HepG2 (cell line): Measurements from ENCODE around the gene PSKH1. TPM values are rescaled to one million over a fixed set of nuclear protein-coding genes. Genes with fewer than 3 reads are reported as not detected.
A peak's percentile ranks its signal among the peaks of the same experiment; 100 is the strongest.

Experiments used
- BHLHE40 ChIP-seq: IDR thresholded peaks from 2 replicates; pipeline ENCODE4 v1.6.1; 2011; ENCODE audit warnings: low read length, improper control_type of control experiment
- EHMT2 ChIP-seq: fragments of 200-600 bp; sonication (generic); IDR thresholded peaks from 2 replicates; pipeline ENCODE4 v1.7.0; 2017; ENCODE audit warnings: antibody characterized with exemption, low read depth, low read length, borderline replicate concordance
- FOXK2 ChIP-seq: fragments of 450-650 bp; IDR thresholded peaks from 2 replicates; pipeline ENCODE4 v1.6.1; 2016
- IRX3 ChIP-seq: sonication (generic); formaldehyde crosslinking; IDR thresholded peaks from 2 replicates; pipeline ENCODE4 v1.8.1; 2023; ENCODE audit warnings: mild to moderate bottlenecking, low read depth, missing genetic modification reagents, borderline replicate concordance
- KDM3A ChIP-seq: IDR thresholded peaks from 2 replicates; pipeline ENCODE4 v1.6.1; 2018; ENCODE audit warnings: low read depth, missing compliant biosample characterization
- KLF16 ChIP-seq, 2 experiments: sonication (generic) in 1 of 2; formaldehyde crosslinking in 1 of 2; IDR thresholded peaks; 2 replicates each; pipeline versions ENCODE4 v1.6.1 to v1.8.0; 2016 to 2023; ENCODE audit warnings: missing genetic modification reagents in 2 of 2, missing compliant biosample characterization in 1 of 2
- MED1 ChIP-seq: sonication (generic); formaldehyde crosslinking; IDR thresholded peaks from 2 replicates; pipeline ENCODE4 v1.4.0; 2020; ENCODE audit warnings: missing genetic modification reagents
- NCOR1 ChIP-seq: fragments of 200-600 bp; sonication (generic); IDR thresholded peaks from 2 replicates; pipeline ENCODE4 v1.7.0; 2017; ENCODE audit warnings: antibody characterized with exemption, low read length, borderline replicate concordance
- PRPF4 ChIP-seq: fragments of 200-400 bp; formaldehyde crosslinking; IDR thresholded peaks from 2 replicates; pipeline ENCODE4 v1.6.1; 2016; ENCODE audit warnings: low read length, low read depth; ENCODE audit not compliant: poor library complexity, severe bottlenecking
- RORA ChIP-seq: sonication (generic); formaldehyde crosslinking; IDR thresholded peaks from 2 replicates; pipeline ENCODE4 v1.5.0; 2020; ENCODE audit warnings: mild to moderate bottlenecking, missing genetic modification reagents, moderate library complexity
- SNAPC2 ChIP-seq: sonication (generic); formaldehyde crosslinking; IDR thresholded peaks from 2 replicates; pipeline ENCODE4 v1.8.1; 2022; ENCODE audit warnings: mild to moderate bottlenecking, missing genetic modification reagents
- SP140L ChIP-seq: sonication (generic); formaldehyde crosslinking; IDR thresholded peaks from 2 replicates; pipeline ENCODE4 v1.4.0; 2020; ENCODE audit warnings: missing genetic modification reagents, borderline replicate concordance
- ZFP36 ChIP-seq: fragments of 150-350 bp; IDR thresholded peaks from 2 replicates; pipeline ENCODE4 v1.6.1; 2018; ENCODE audit warnings: borderline replicate concordance, low read length, low read depth; ENCODE audit not compliant: partially characterized antibody
- ZNF468 ChIP-seq: sonication (generic); formaldehyde crosslinking; IDR thresholded peaks from 2 replicates; pipeline ENCODE4 v1.8.0; 2022; ENCODE audit warnings: mild to moderate bottlenecking, moderate library complexity, missing genetic modification reagents
- ZNF713 ChIP-seq: sonication (generic); formaldehyde crosslinking; IDR thresholded peaks from 2 replicates; pipeline ENCODE4 v1.4.0; 2020; ENCODE audit warnings: mild to moderate bottlenecking, missing genetic modification reagents
- ZNF879 ChIP-seq: sonication (generic); formaldehyde crosslinking; IDR thresholded peaks from 2 replicates; pipeline ENCODE4 v1.8.1; 2023; ENCODE audit warnings: missing genetic modification reagents
- ZSCAN21 ChIP-seq: sonication (generic); formaldehyde crosslinking; IDR thresholded peaks from 2 replicates; pipeline ENCODE4 v1.8.0; 2022; ENCODE audit warnings: mild to moderate bottlenecking, missing genetic modification reagents, moderate library complexity, borderline replicate concordance
- polyA plus RNA-seq, 8 experiments: library from polyadenylated mRNA; depleted of rRNA in 3 of 8; stranded (reverse) in 7 of 8; unstranded in 1 of 8; fragments of >200 nt; fragmentation: Illumina TruSeq in 4 of 8; extraction: Trizol in 4 of 8; gene quantifications; 2 replicates each; pipeline versions ENCODE4 v1.2.1 to v1.2.3, GENCODE V29; 2011 to 2016; ENCODE audit warnings: low read depth in 4 of 8, missing spikeins in 1 of 8, mixed read lengths in 1 of 8; ENCODE audit not compliant: insufficient read depth in 1 of 8
- total RNA-seq, 5 experiments: library from RNA; depleted of rRNA; stranded (reverse); fragments of >200 nt; fragmentation: Illumina TruSeq; extraction: Trizol; gene quantifications; 2 replicates each; pipeline ENCODE4 v1.2.3, GENCODE V29; 2016; ENCODE audit warnings: low read depth in 1 of 5
- TF ChIP-seq, protein P1 (sequence below): sonication (generic); formaldehyde crosslinking; IDR thresholded peaks from 2 replicates; pipeline ENCODE4 v1.8.1; 2022; ENCODE audit warnings: low read depth, mild to moderate bottlenecking, missing genetic modification reagents
- TF ChIP-seq, protein P2 (sequence below), 2 experiments: sonication (generic) in 1 of 2; formaldehyde crosslinking in 1 of 2; IDR thresholded peaks; 2 replicates each; pipeline versions ENCODE4 v1.5.1 to v1.6.1; 2011 to 2020; ENCODE audit warnings: borderline replicate concordance in 1 of 2, low read depth in 1 of 2, low read length in 1 of 2, mild to moderate bottlenecking in 1 of 2, missing genetic modification reagents in 1 of 2, moderate library complexity in 1 of 2
- TF ChIP-seq, protein P3 (sequence below): sonication (generic); formaldehyde crosslinking; IDR thresholded peaks from 2 replicates; pipeline ENCODE4 v1.5.1; 2020; ENCODE audit warnings: mild to moderate bottlenecking, missing genetic modification reagents

PSKH1 gene
- total and polyA plus RNA-seq, 2 of the 13 experiments (the other 11 are each of a cell fraction or from before 2014, with no cell fraction given) = 8.4 to 19.1 TPM

DNA sequence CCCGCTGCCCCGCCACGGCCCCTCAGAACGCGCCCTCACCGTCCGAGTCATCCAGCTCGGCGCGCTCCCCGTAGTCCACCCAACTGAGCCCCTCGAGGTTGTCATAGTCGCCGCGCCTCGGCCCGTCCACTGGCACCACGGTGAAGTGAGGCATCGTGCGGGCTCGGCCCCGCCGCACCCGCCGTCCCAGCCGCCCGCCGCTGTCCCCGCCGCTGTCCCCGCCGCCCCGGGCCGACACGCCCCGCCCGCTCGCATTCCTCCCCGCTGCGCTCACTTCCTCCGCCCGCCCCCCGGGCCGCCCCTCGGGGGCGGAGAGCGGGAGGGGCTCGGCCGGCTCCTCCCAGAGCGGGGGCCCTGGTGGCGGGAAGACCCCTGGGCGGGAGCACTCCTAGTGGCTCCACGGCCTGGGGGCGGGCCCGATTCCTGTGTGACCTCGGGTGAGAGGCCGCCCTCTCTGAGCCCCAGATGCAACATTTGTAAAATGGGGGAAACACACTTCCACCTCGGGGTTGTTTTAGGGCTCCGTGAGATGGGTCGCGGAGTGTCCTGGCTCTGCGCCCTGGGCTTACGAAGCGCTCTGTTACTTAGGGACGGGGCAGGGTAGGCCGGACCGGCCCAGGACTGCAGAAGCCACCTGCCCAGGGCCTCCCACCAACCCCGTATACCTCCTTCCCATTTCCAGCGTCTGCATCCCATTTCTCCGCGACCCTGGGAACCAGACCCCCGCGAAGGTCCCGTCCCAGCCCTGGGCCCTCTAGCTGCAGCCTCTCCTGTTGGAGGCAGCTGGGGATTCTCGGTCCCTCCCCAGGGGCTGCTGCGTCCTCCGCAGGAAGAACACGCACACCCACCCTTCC, 75.6 kb downstream of the PSKH1 start, which contains the start of gene SLC12A4 (continued):
- peak in 1 of 2 experiments; percentile 94; a peak in 2 of 4 replicates for TF ChIP-seq KLF16 (CRISPR knock-in tag; IDR thresholded peaks at IDR 0.05)
- no peak for TF ChIP-seq SP140L (CRISPR knock-in tag)
- TF ChIP-seq FOXK2 = no peak
- TF ChIP-seq SNAPC2 = peak; percentile 57
- TF ChIP-seq ZNF468 (CRISPR knock-in tag) = no peak
- TF ChIP-seq, protein P1, sequence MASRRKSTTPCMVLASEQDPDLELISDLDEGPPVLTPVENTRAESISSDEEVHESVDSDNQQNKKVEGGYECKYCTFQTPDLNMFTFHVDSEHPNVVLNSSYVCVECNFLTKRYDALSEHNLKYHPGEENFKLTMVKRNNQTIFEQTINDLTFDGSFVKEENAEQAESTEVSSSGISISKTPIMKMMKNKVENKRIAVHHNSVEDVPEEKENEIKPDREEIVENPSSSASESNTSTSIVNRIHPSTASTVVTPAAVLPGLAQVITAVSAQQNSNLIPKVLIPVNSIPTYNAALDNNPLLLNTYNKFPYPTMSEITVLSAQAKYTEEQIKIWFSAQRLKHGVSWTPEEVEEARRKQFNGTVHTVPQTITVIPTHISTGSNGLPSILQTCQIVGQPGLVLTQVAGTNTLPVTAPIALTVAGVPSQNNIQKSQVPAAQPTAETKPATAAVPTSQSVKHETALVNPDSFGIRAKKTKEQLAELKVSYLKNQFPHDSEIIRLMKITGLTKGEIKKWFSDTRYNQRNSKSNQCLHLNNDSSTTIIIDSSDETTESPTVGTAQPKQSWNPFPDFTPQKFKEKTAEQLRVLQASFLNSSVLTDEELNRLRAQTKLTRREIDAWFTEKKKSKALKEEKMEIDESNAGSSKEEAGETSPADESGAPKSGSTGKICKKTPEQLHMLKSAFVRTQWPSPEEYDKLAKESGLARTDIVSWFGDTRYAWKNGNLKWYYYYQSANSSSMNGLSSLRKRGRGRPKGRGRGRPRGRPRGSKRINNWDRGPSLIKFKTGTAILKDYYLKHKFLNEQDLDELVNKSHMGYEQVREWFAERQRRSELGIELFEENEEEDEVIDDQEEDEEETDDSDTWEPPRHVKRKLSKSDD = peak; percentile 39; the same call in 1 of the 2 replicates
- TF ChIP-seq KDM3A (CRISPR knock-in tag) = no peak; the same call in none of the 2 replicates
- TF ChIP-seq NCOR1 = no peak; the same call in 1 of the 2 replicates
- TF ChIP-seq, protein P2, sequence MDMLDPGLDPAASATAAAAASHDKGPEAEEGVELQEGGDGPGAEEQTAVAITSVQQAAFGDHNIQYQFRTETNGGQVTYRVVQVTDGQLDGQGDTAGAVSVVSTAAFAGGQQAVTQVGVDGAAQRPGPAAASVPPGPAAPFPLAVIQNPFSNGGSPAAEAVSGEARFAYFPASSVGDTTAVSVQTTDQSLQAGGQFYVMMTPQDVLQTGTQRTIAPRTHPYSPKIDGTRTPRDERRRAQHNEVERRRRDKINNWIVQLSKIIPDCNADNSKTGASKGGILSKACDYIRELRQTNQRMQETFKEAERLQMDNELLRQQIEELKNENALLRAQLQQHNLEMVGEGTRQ (IDR thresholded peaks at IDR 0.05; ENCODE audit: low read depth, low read length) = no peak
- TF ChIP-seq, protein P2 (CRISPR knock-in tag; IDR thresholded peaks at IDR 0.05; ENCODE audit: borderline replicate concordance) = peak; percentile 52; the same call in 1 of the 2 replicates
- no peak for TF ChIP-seq PRPF4
- TF ChIP-seq, protein P3, sequence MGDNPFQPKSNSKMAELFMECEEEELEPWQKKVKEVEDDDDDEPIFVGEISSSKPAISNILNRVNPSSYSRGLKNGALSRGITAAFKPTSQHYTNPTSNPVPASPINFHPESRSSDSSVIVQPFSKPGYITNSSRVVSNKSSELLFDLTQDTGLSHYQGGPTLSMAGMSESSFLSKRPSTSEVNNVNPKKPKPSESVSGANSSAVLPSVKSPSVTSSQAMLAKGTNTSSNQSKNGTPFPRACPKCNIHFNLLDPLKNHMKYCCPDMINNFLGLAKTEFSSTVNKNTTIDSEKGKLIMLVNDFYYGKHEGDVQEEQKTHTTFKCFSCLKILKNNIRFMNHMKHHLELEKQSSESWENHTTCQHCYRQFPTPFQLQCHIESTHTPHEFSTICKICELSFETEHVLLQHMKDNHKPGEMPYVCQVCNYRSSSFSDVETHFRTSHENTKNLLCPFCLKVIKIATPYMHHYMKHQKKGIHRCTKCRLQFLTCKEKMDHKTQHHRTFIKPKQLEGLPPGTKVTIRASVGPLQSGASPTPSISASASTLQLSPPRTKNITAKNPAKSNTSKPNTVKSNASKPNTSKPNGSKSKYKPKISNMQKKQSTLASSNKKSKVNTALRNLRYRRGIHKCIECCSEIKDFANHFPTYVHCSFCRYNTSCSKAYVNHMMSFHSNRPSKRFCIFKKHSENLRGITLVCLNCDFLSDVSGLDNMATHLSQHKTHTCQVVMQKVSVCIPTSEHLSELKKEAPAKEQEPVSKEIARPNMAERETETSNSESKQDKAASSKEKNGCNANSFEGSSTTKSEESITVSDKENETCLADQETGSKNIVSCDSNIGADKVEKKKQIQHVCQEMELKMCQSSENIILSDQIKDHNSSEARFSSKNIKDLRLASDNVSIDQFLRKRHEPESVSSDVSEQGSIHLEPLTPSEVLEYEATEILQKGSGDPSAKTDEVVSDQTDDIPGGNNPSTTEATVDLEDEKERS (CRISPR knock-in tag) = peak; percentile 70
- TF ChIP-seq ZFP36 = peak; percentile 98
- 0 out of 2 replicates have a peak, but pooled peaks have one; percentile 37 for TF ChIP-seq BHLHE40
- no peak for TF ChIP-seq EHMT2
- TF ChIP-seq ZSCAN21 (CRISPR knock-in tag) = no peak
- TF ChIP-seq ZNF879 (CRISPR knock-in tag) = peak; percentile 35; the same call in 1 of the 2 replicates
- TF ChIP-seq MED1 (CRISPR knock-in tag) = peak; percentile 72
- TF ChIP-seq ZNF713 = 0 out of 2 replicates have a peak, but pooled peaks have one; percentile 50
- peak; percentile 47; the same call in 1 of the 2 replicates for TF ChIP-seq IRX3
- no peak for TF ChIP-seq RORA (CRISPR knock-in tag)
